HuH-7 (cell line): ENCODE results near the gene NPHP4.

Source experiments
- DNase-seq: peaks from one replicate; pipeline ENCODE4 v3.0.0; 2011; ENCODE audit warnings: low spot score

NPHP4 gene

GRCh38 chr1:5891736-5892135 lies 100.5 kb downstream of the NPHP4 start:
- no peak for DNase-seq

- DNase-seq: no peak
Measured at GRCh38 chr1:5891137-5891536, 101.1 kb downstream of the NPHP4 start.

- DNase-seq: no peak
Measured at GRCh38 chr1:5890346-5891106, 101.7 kb downstream of the NPHP4 start.

- DNase-seq: no peak
Measured at GRCh38 chr1:5889901-5890300, 102.3 kb downstream of the NPHP4 start.

- no peak for DNase-seq
Measured at GRCh38 chr1:5889462-5889861, 102.8 kb downstream of the NPHP4 start.

GRCh38 chr1:5888606-5889211 lies 103.5 kb downstream of the NPHP4 start:
- no peak for DNase-seq

GRCh38 chr1:5887971-5888361 lies 104.3 kb downstream of the NPHP4 start:
- no peak for DNase-seq

GRCh38 chr1:5887349-5887970 lies 104.8 kb downstream of the NPHP4 start:
- DNase-seq: no peak

GRCh38 chr1:5886541-5887348 lies 105.5 kb downstream of the NPHP4 start:
- DNase-seq: no peak

- no peak for DNase-seq
Measured at GRCh38 chr1:5886140-5886483, 106.1 kb downstream of the NPHP4 start.

GRCh38 chr1:5885471-5886139 lies 106.6 kb downstream of the NPHP4 start:
- no peak for DNase-seq

- DNase-seq: no peak
Measured at GRCh38 chr1:5884110-5884509, 108.1 kb downstream of the NPHP4 start.

GRCh38 chr1:5883129-5884048 lies 108.8 kb downstream of the NPHP4 start:
- DNase-seq: no peak

- DNase-seq: no peak
Measured at GRCh38 chr1:5882367-5883128, 109.7 kb downstream of the NPHP4 start.

GRCh38 chr1:5881526-5882222 lies 110.6 kb downstream of the NPHP4 start:
- DNase-seq: no peak

- DNase-seq: no peak
Measured at GRCh38 chr1:5880630-5881405, 111.4 kb downstream of the NPHP4 start.

GRCh38 chr1:5879421-5879820 lies 112.8 kb downstream of the NPHP4 start:
- DNase-seq: no peak

- no peak for DNase-seq
Measured at GRCh38 chr1:5878971-5879370, 113.3 kb downstream of the NPHP4 start.
